ENCODE data around the gene HMGN3. TPM values are rescaled to one million over a fixed set of nuclear protein-coding genes. Genes with fewer than 3 reads are reported as not detected.

Gene HMGN3
- total RNA-seq, 2 experiments from 2014 or later, result 97.5 to 105 TPM

DNA sequence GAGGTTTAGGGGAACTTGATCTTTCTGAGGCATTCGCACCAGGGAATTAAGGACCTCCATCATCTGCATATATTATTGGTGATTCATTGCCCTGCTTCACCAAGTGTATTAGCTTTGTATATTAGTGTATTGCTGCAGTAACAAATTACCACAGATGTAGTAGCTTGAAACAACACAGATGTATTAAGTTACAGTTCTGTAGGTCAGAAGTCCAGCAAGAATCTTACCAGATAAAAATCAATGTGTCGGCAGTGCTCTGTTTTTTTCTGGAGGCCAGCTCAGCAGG lies 65.8 kb downstream of the HMGN3 start:
- no TSS peak for BruUV-seq (replicated peaks)
- Histone ChIP-seq H2AFZ (ENCODE audit: low read length) (no peak overlapping the region), H3K36me3 (ENCODE audit: insufficient read depth, low read length) (no peaks in the 10 kb centered on the region), H3K4me2 (ENCODE audit: low read length) (no peak overlapping the region), H3K9me3 (ENCODE audit: low read length) (no peaks in the 10 kb centered on the region), H3K9me2 (ENCODE audit: insufficient read depth, low read length) (no peaks in the 10 kb centered on the region), H3K4me1 (ENCODE audit: insufficient read depth, low read length, poor library complexity, severe bottlenecking) (no peaks in the 10 kb centered on the region), H3K27ac (ENCODE audit: low read depth, low read length, poor library complexity, severe bottlenecking) (no peak overlapping the region), H3K79me2 (ENCODE audit: insufficient read depth, low read depth, low read length) (no peaks in the 10 kb centered on the region), H3K4me3 (ENCODE audit: low read depth, low read length, poor library complexity, severe bottlenecking) (no peak overlapping the region), H4K20me1 (ENCODE audit: insufficient read depth, low read length) (no peaks in the 10 kb centered on the region)
- TF ChIP-seq EZH2phosphoT487 (IDR thresholded peaks at IDR 0.05; ENCODE audit: borderline replicate concordance, low read depth, low read length), result no peak
- TF ChIP-seq, protein P1, sequence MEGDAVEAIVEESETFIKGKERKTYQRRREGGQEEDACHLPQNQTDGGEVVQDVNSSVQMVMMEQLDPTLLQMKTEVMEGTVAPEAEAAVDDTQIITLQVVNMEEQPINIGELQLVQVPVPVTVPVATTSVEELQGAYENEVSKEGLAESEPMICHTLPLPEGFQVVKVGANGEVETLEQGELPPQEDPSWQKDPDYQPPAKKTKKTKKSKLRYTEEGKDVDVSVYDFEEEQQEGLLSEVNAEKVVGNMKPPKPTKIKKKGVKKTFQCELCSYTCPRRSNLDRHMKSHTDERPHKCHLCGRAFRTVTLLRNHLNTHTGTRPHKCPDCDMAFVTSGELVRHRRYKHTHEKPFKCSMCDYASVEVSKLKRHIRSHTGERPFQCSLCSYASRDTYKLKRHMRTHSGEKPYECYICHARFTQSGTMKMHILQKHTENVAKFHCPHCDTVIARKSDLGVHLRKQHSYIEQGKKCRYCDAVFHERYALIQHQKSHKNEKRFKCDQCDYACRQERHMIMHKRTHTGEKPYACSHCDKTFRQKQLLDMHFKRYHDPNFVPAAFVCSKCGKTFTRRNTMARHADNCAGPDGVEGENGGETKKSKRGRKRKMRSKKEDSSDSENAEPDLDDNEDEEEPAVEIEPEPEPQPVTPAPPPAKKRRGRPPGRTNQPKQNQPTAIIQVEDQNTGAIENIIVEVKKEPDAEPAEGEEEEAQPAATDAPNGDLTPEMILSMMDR (conservative IDR thresholded peaks at IDR 0.05; ENCODE audit: low read length), result no peak
- ChIA-PET POLR2A (no interaction called here), CTCF (ENCODE audit: unreplicated experiment) (no interaction called here)
- intact Hi-C loops (cut with micrococcal nuclease; ENCODE audit: unreplicated experiment), result no loop called here
- DNase-seq (ENCODE audit: low spot score), result no peak

DNA sequence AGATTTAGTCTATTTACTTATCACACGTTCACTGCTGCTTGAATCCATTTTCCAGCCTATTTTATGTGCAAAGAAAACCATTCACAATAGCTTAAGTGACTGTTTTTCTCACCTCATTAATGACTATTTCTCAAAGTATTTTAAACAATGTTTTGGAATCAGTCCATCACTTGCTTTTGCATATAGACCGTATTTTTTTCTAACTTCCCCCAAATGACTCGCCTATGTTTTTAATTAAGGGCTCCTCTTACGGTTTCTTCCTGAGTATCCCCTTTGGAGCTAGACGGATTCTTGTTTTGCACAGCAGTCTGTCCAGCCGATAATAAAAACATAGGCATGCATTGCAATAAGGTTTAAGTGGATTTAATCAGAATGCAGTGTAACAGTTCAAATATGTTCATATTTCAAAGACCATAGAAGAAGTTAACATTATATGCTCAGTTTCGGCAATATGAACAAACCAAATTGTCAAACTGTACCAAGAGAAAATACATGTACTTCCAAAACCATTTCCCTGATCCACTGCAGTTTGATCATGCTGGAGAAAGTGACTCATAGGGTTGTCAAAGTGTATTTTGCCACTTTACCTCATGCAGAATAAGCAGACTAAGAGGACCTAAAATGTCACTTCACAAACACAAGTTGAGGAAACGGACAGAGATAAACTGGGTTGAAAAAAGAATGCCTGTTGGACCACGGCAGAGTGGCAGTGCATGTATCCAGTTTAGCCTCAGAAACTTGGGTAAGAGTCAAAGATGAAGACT lies 66.4 kb downstream of the HMGN3 start:
- H3K4me2 ChIP-seq (ENCODE audit: low read length), result no peak overlapping the region
- no peak for DNase-seq (ENCODE audit: low spot score)
- TF ChIP-seq, protein P1 (conservative IDR thresholded peaks at IDR 0.05; ENCODE audit: low read length), result no peak
- TF ChIP-seq EZH2phosphoT487 (IDR thresholded peaks at IDR 0.05; ENCODE audit: borderline replicate concordance, low read depth, low read length), result no peak
- CTCF ChIA-PET (ENCODE audit: unreplicated experiment), result no interaction called here
- no peaks in the 10 kb centered on the region for H3K4me1 ChIP-seq (ENCODE audit: insufficient read depth, low read length, poor library complexity, severe bottlenecking)
- H3K4me3 ChIP-seq (ENCODE audit: low read depth, low read length, poor library complexity, severe bottlenecking), result no peak overlapping the region
- H3K9me2 ChIP-seq (ENCODE audit: insufficient read depth, low read length), result no peaks in the 10 kb centered on the region
- H3K9me3 ChIP-seq (ENCODE audit: low read length), result no peaks in the 10 kb centered on the region
- H4K20me1 ChIP-seq (ENCODE audit: insufficient read depth, low read length), result no peaks in the 10 kb centered on the region
- POLR2A ChIA-PET, result no interaction called here
- H3K79me2 ChIP-seq (ENCODE audit: insufficient read depth, low read depth, low read length), result no peaks in the 10 kb centered on the region
- intact Hi-C loops (cut with micrococcal nuclease; ENCODE audit: unreplicated experiment), result no loop called here
- H3K36me3 ChIP-seq (ENCODE audit: insufficient read depth, low read length), result no peaks in the 10 kb centered on the region
- no peak overlapping the region for H2AFZ ChIP-seq (ENCODE audit: low read length)
- no TSS peak for BruUV-seq (replicated peaks)
- no peak overlapping the region for H3K27ac ChIP-seq (ENCODE audit: low read depth, low read length, poor library complexity, severe bottlenecking)

DNA sequence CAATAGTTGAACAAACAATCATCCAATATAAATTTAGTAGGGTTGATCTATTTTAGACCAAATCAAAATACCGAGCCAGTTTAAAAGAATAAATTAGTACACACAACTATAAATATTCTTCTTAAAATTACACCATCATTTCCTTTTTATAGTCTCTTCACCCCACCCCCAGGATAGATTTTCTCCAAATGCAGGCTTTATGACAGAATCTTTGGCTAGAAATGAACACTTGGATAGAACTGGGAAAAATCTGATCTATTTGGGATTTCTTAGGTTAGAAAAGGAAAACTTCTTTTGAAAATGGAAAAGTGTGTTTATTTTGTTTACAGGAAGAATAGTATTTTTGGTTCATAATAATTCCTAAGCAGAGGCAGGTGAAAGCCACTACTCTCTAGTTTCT lies 74.6 kb downstream of the HMGN3 start:
- BruUV-seq (replicated peaks), result no TSS peak
- TF ChIP-seq, protein P1 (conservative IDR thresholded peaks at IDR 0.05; ENCODE audit: low read length), result no peak
- TF ChIP-seq EZH2phosphoT487 (IDR thresholded peaks at IDR 0.05; ENCODE audit: borderline replicate concordance, low read depth, low read length), result no peak
- H2AFZ ChIP-seq (ENCODE audit: low read length), result no peak overlapping the region
- no peaks in the 10 kb centered on the region for H4K20me1 ChIP-seq (ENCODE audit: insufficient read depth, low read length)
- ChIA-PET POLR2A (no interaction called here), CTCF (ENCODE audit: unreplicated experiment) (no interaction called here)
- intact Hi-C loops (cut with micrococcal nuclease; ENCODE audit: unreplicated experiment), result no loop called here
- no peak for DNase-seq (ENCODE audit: low spot score)
- no peak overlapping the region for H3K4me2 ChIP-seq (ENCODE audit: low read length)
- no peaks in the 10 kb centered on the region for H3K4me1 ChIP-seq (ENCODE audit: insufficient read depth, low read length, poor library complexity, severe bottlenecking)
- no peak overlapping the region for H3K27ac ChIP-seq (ENCODE audit: low read depth, low read length, poor library complexity, severe bottlenecking)
- no peaks in the 10 kb centered on the region for H3K9me3 ChIP-seq (ENCODE audit: low read length)
- no peaks in the 10 kb centered on the region for H3K9me2 ChIP-seq (ENCODE audit: insufficient read depth, low read length)
- H3K4me3 ChIP-seq (ENCODE audit: low read depth, low read length, poor library complexity, severe bottlenecking), result no peak overlapping the region
- no peaks in the 10 kb centered on the region for H3K79me2 ChIP-seq (ENCODE audit: insufficient read depth, low read depth, low read length)
- H3K36me3 ChIP-seq (ENCODE audit: insufficient read depth, low read length), result no peaks in the 10 kb centered on the region

Data from OCI-LY7 (cell line).